Measurements from ENCODE around the gene CHD5.
A peak's percentile ranks its signal among the peaks of the same experiment; 100 is the strongest.

- TF ChIP-seq, protein P1, sequence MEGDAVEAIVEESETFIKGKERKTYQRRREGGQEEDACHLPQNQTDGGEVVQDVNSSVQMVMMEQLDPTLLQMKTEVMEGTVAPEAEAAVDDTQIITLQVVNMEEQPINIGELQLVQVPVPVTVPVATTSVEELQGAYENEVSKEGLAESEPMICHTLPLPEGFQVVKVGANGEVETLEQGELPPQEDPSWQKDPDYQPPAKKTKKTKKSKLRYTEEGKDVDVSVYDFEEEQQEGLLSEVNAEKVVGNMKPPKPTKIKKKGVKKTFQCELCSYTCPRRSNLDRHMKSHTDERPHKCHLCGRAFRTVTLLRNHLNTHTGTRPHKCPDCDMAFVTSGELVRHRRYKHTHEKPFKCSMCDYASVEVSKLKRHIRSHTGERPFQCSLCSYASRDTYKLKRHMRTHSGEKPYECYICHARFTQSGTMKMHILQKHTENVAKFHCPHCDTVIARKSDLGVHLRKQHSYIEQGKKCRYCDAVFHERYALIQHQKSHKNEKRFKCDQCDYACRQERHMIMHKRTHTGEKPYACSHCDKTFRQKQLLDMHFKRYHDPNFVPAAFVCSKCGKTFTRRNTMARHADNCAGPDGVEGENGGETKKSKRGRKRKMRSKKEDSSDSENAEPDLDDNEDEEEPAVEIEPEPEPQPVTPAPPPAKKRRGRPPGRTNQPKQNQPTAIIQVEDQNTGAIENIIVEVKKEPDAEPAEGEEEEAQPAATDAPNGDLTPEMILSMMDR (conservative IDR thresholded peaks at IDR 0.05; ENCODE audit: low read length), result peak; percentile 66
- TF ChIP-seq EZH2phosphoT487 (IDR thresholded peaks at IDR 0.05; ENCODE audit: borderline replicate concordance), result no peak
These were observed 71.0 kb downstream of the CHD5 start for GRCh38 chr1:6108937-6109614.

Measured in Loucy (cell line).